Heart right ventricle (tissue), 16 donors: ENCODE measurements around the gene CASK. TPM values are rescaled to one million over a fixed set of nuclear protein-coding genes. Genes with fewer than 3 reads are reported as not detected.
"Not testable (repeated sequence)": the region's sequence is repeated elsewhere in the genome, so short reads cannot be mapped to it uniquely, and the experiment has no call there.

Experiments used
- ATAC-seq, 8 donors: fragments of 200-7000 bp; cut with Tn5 transposase; one replicate each; pipeline ENCODE4 v1.9.1; 2020; ENCODE audit warnings: mild to moderate bottlenecking in 8 of 8, moderate library complexity in 8 of 8, moderate number of reproducible peaks in 1 of 8
- DNase-seq, 2 donors: peaks; one replicate each; pipeline ENCODE4 v3.0.0-alpha.2; 2020
- H3K27ac ChIP-seq, 10 donors: fragments of 200-600 bp; sonication (generic) in 2 of 10; one replicate each; pipeline versions ENCODE4 v1.5.0 to v1.8.0; 2020 to 2022; ENCODE audit warnings: mild to moderate bottlenecking in 3 of 10
- H3K27me3 ChIP-seq, 7 donors: fragments of 200-600 bp; one replicate each; pipeline ENCODE4 v1.8.0; 2021 to 2022; ENCODE audit warnings: mild to moderate bottlenecking in 2 of 7
- H3K36me3 ChIP-seq, 9 donors: fragments of 200-600 bp; sonication (generic) in 1 of 9; one replicate each; pipeline versions ENCODE4 v1.5.0 to v1.8.0; 2020 to 2022; ENCODE audit warnings: mild to moderate bottlenecking in 2 of 9
- H3K4me1 ChIP-seq, 9 donors: fragments of 200-600 bp; sonication (generic) in 1 of 9; one replicate each; pipeline versions ENCODE4 v1.5.0 to v1.8.0; 2020 to 2022; ENCODE audit warnings: mild to moderate bottlenecking in 4 of 9
- H3K4me3 ChIP-seq, 10 donors: fragments of 200-600 bp; sonication (generic) in 2 of 10; one replicate each; pipeline versions ENCODE4 v1.5.0 to v1.8.0; 2020 to 2022; ENCODE audit warnings: mild to moderate bottlenecking in 7 of 10, moderate library complexity in 2 of 10
- H3K9me3 ChIP-seq, 11 donors: fragments of 200-600 bp in 10 of 11; sonication (generic) in 2 of 11; one replicate each; pipeline versions ENCODE4 v1.5.0 to v1.8.0; 2013 to 2022; ENCODE audit warnings: mild to moderate bottlenecking in 2 of 11, control low read depth in 1 of 11, moderate library complexity in 1 of 11
- CTCF ChIP-seq, 9 donors: fragments of 200-600 bp; sonication (generic) in 2 of 9; IDR thresholded peaks; one replicate each; pipeline versions ENCODE4 v1.5.0 to v1.8.0; 2021 to 2022; ENCODE audit warnings: antibody characterized with exemption in 9 of 9, mild to moderate bottlenecking in 5 of 9, moderate library complexity in 1 of 9
- WGBS, 2 donors: extraction: QIAGEN DNeasy Blood & Tissue Kit; methylation state at CpG; one replicate each; pipeline ENCODE4 v1.1.7; 2013; ENCODE audit warnings: inconsistent platforms in 1 of 2; 5-methylcytosine and 5-hydroxymethylcytosine counted together
- intact Hi-C, 10 donors: fragments of 100-400 bp; cut with DNase I; formaldehyde crosslinking; loops; one replicate each; pipeline versions ENCODE4 v1.11.1 to v1.14.2; 2022
- polyA plus RNA-seq, 2 donors: library from polyadenylated mRNA; stranded (reverse); fragments of 200-250 nt; gene quantifications; one replicate each; pipeline ENCODE4 v1.2.3, GENCODE V29; 2013
- total RNA-seq, 10 donors: library from RNA; stranded (reverse); fragmentation: NEBNext Ultra II Directional in 3 of 10; extraction: Animal tissue kit (Norgen Biotek cat#: 25700) in 3 of 10; gene quantifications; one replicate each; pipeline versions ENCODE4 v1.2.1 to v1.2.4, GENCODE V29; 2021 to 2023
- donor health status: Arrhythmogenic right ventricular cardiomyopathy.
- donor health status: ischemic (EF 13 %, LVEDD 7.1; RV severe dilation, severe dysfunction).
- donor health status: healthy with polysubstance abuse.
- donor health status: DM: no; HTN: yes; CAD: no.
- donor health status: DM: no; HTN: no; CAD: no.
- donor health status: ischemic (EF 25% LVEDD 6.9; RV normal size, moderate dysfunction).
- donor health status: ischemic (EF 25% LVEDD 5.7; RV mildly dilated, moderate dysfunction).
- donor health status: healthy.
- donor health status: DM: yes; HTN: yes; CAD: no.
- donor health status: Ischemic cardiomyopathy.
- donor health status: ischemic (EF 35%, LVEDD 5.7; RV mildly dilated, moderate dysfunction).
- donor health status: nonischemic (EF 11% LVEDD 7.7; RV severe dilation, severe dysfunction).
- donor health status: DM: yes; HTN: yes; CAD: no.
- donor health status: PGD.
- donor health status: ischemic (EF 29% LVEDD 5.4; RV normal size, mild dysfunction).
- donor health status: nonischemic (EF 23%, LVEDD 6.1; RV moderate dilation, normal function).

CASK gene
- total and polyA plus RNA-seq, 12 donors = 2.2 to 20.7 (median 12.7) TPM

- Histone ChIP-seq H3K4me3 (no peak overlapping the region), H3K4me1 (peaks cover 0 to 9% (median 0%) of the 10 kb centered on the region in 9 donors), H3K27me3 (peaks cover 0 to 14% (median 0%) of the 10 kb centered on the region in 7 donors), H3K36me3 (no peaks in the 10 kb centered on the region), H3K27ac (no peak overlapping the region), H3K9me3 (no peaks in the 10 kb centered on the region)
- 96% methylated on average over 2 of the region's 2 CpGs for WGBS, 2 donors
- intact Hi-C loops = no loop called here
- DNase-seq = no peak
- no peak for TF ChIP-seq CTCF (IDR thresholded peaks at IDR 0.05)
- ATAC-seq = no peak
Measured at GRCh38 chrX:41684940-41685339, 238.4 kb downstream of the CASK start.

- ATAC-seq (no peak), DNase-seq (no peak)
- H3K27ac ChIP-seq = no peak overlapping the region
- intact Hi-C loops = no loop called here
- H3K27me3 ChIP-seq = peaks cover 0 to 13% (median 0%) of the 10 kb centered on the region in 7 donors
- H3K36me3 ChIP-seq = no peaks in the 10 kb centered on the region
- H3K4me3 ChIP-seq = no peak overlapping the region
- 30 to 31% methylated on average over 3 of the region's 3 CpGs for WGBS, 2 donors
- peaks cover 0 to 9% (median 0%) of the 10 kb centered on the region in 9 donors for H3K4me1 ChIP-seq
- no peak for TF ChIP-seq CTCF (IDR thresholded peaks at IDR 0.05)
- no peaks in the 10 kb centered on the region for H3K9me3 ChIP-seq
Measured at GRCh38 chrX:41684138-41684537, 239.2 kb downstream of the CASK start.

GRCh38 chrX:41677183-41678060 is 245.9 kb downstream of the CASK start:
- H3K4me3 ChIP-seq = no peak overlapping the region
- ATAC-seq (no peak), DNase-seq (no peak)
- no peaks in the 10 kb centered on the region for H3K36me3 ChIP-seq
- WGBS, 2 donors = 61 to 73% methylated on average over 6 of the region's 6 CpGs
- H3K27me3 ChIP-seq = peaks cover 0 to 17% (median 0%) of the 10 kb centered on the region in 7 donors
- no peaks in the 10 kb centered on the region for H3K9me3 ChIP-seq
- H3K4me1 ChIP-seq = peaks cover 0 to 6% (median 0%) of the 10 kb centered on the region in 9 donors
- no peak for TF ChIP-seq CTCF (IDR thresholded peaks at IDR 0.05)
- H3K27ac ChIP-seq = peak overlapping the region in 2 of 10 donors; percentile 25 to 48
- intact Hi-C loops = no loop called here

GRCh38 chrX:41676361-41676760 is 247.0 kb downstream of the CASK start:
- intact Hi-C loops, H3K9me3 ChIP-seq, H3K4me1 ChIP-seq, H3K4me3 ChIP-seq, H3K36me3 ChIP-seq, ATAC-seq, DNase-seq: not testable (repeated sequence)
- Histone ChIP-seq H3K27ac (peak overlapping the region in 1 of 10 donors; percentile 48), H3K27me3 (peaks cover 0 to 18% (median 0%) of the 10 kb centered on the region in 7 donors)
- WGBS, 2 donors = 98 to 99% methylated on average over 10 to 13 of the region's 15 CpGs

GRCh38 chrX:41672643-41673042 is 250.7 kb downstream of the CASK start:
- H3K4me3 ChIP-seq = no peak overlapping the region
- TF ChIP-seq CTCF (IDR thresholded peaks at IDR 0.05) = no peak
- WGBS, 2 donors = 100% methylated on average over 1 of the region's 1 CpG
- ATAC-seq (no peak), DNase-seq (no peak)
- H3K36me3 ChIP-seq = peaks cover 0 to 7% (median 0%) of the 10 kb centered on the region in 9 donors
- H3K27ac ChIP-seq = no peak overlapping the region
- intact Hi-C loops = no loop called here
- no peaks in the 10 kb centered on the region for H3K9me3 ChIP-seq
- H3K27me3 ChIP-seq = peaks cover 0 to 23% (median 0%) of the 10 kb centered on the region in 7 donors
- peaks cover 0 to 5% (median 0%) of the 10 kb centered on the region in 9 donors for H3K4me1 ChIP-seq
